Retinal pigment epithelial cell (primary cell): ENCODE results near the gene CNDP2.

ENCODE experiments used
- DNase-seq: peaks from one replicate; pipeline ENCODE4 v3.0.0-alpha.2; 2010; ENCODE audit warnings: low read depth
- H3K4me3 ChIP-seq: 2 replicates; pipeline ENCODE4 v1.5.1; 2011; ENCODE audit warnings: mild to moderate bottlenecking, low read length, control low read depth, moderate library complexity
- TF ChIP-seq, protein P1 (sequence below): conservative IDR thresholded peaks from 2 replicates; pipeline ENCODE4 v1.5.1; 2011; ENCODE audit warnings: low read depth, low read length, control low read depth, inconsistent platforms

The CNDP2 gene

GRCh38 chr18:74480149-74480651 lies 16.0 kb upstream of the CNDP2 start:
- H3K4me3 ChIP-seq, result no peak overlapping the region
- TF ChIP-seq, protein P1, sequence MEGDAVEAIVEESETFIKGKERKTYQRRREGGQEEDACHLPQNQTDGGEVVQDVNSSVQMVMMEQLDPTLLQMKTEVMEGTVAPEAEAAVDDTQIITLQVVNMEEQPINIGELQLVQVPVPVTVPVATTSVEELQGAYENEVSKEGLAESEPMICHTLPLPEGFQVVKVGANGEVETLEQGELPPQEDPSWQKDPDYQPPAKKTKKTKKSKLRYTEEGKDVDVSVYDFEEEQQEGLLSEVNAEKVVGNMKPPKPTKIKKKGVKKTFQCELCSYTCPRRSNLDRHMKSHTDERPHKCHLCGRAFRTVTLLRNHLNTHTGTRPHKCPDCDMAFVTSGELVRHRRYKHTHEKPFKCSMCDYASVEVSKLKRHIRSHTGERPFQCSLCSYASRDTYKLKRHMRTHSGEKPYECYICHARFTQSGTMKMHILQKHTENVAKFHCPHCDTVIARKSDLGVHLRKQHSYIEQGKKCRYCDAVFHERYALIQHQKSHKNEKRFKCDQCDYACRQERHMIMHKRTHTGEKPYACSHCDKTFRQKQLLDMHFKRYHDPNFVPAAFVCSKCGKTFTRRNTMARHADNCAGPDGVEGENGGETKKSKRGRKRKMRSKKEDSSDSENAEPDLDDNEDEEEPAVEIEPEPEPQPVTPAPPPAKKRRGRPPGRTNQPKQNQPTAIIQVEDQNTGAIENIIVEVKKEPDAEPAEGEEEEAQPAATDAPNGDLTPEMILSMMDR, result no peak

GRCh38 chr18:74482697-74483096 lies 13.5 kb upstream of the CNDP2 start:
- no peak overlapping the region for H3K4me3 ChIP-seq
- no peak for DNase-seq
- TF ChIP-seq, protein P1, result no peak

More at GRCh38 chr18:74480149-74480651, 16.0 kb upstream of the CNDP2 start:
- no peak for DNase-seq

GRCh38 chr18:74486119-74486849 lies 9.9 kb upstream of the CNDP2 start:
- TF ChIP-seq, protein P1, result no peak
- DNase-seq, result no peak
- no peak overlapping the region for H3K4me3 ChIP-seq

GRCh38 chr18:74488354-74488753 lies 7.8 kb upstream of the CNDP2 start:
- H3K4me3 ChIP-seq, result no peak overlapping the region
- TF ChIP-seq, protein P1, result no peak
- DNase-seq, result no peak

GRCh38 chr18:74488864-74489263 lies 7.3 kb upstream of the CNDP2 start:
- TF ChIP-seq, protein P1, result no peak
- no peak for DNase-seq
- H3K4me3 ChIP-seq, result no peak overlapping the region

GRCh38 chr18:74489676-74490075 lies 6.5 kb upstream of the CNDP2 start:
- H3K4me3 ChIP-seq, result peak overlapping the region; percentile 20
- TF ChIP-seq, protein P1, result no peak

GRCh38 chr18:74492259-74492658 lies 3.9 kb upstream of the CNDP2 start:
- TF ChIP-seq, protein P1, result no peak
- H3K4me3 ChIP-seq, result no peak overlapping the region
- no peak for DNase-seq

More at GRCh38 chr18:74489676-74490075, 6.5 kb upstream of the CNDP2 start:
- DNase-seq, result no peak
